Stimulated activated CD4-positive, alpha-beta T cell treated with anti-CD3 and anti-CD28 coated beads, Interleukin-4, amount 100 ng/mL, for 48 hours (primary cell): ENCODE data around the gene SLC30A10.
"Not testable (repeated sequence)": the region's sequence is repeated elsewhere in the genome, so short reads cannot be mapped to it uniquely, and the experiment has no call there.

Experiments
- DNase-seq, 2 donors: peaks; one replicate each; pipeline ENCODE4 v3.0.0-alpha.2; 2020; ENCODE audit warnings: low read depth in 2 of 2

SLC30A10 gene

DNA sequence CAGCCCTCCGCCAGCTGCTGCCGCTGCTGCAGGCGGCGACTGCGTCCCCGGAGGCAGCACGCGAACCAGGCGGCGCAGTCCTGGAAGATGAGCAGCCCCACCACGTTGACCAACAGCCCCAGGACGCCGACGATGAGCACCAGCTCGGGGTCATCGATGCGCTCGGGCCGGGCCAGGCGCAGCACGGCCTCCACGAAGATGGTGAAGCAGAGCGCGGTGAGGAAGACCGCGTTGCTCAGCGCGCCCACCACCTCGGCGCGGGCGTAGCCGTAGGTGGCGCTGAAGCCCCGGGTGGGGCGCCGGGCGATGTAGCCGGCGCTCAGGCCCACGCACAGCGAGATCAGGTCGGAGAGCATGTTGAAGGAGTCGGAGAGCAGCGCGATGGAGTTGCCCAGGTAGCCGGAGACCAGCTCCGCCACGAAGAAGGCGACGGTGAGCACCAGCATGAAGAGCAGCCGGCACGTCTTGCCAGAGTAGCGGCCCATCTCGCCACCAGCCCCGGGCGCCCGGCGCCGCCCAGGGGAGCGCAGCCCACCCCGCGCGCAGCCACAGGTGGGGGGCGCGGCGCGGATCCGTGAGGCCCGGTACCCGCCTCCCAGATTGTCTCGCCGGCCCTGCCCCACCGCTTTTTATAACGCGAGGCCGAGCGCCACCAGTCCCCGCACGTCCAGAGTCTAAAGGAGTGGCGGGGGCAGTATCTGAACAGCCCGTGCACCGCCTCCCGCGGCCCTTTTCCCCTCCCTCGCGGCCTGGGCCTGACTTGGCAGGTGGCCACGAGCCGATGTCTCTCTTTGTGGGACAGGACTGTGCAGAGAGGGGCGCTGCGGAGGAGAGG lies at the start of gene SLC30A10:
SLC30A10 (minus strand) TSS at position 602 of the 835 bp plus-strand sequence; CDS start at position 485, 117 bp downstream.
- no peak for DNase-seq

DNA sequence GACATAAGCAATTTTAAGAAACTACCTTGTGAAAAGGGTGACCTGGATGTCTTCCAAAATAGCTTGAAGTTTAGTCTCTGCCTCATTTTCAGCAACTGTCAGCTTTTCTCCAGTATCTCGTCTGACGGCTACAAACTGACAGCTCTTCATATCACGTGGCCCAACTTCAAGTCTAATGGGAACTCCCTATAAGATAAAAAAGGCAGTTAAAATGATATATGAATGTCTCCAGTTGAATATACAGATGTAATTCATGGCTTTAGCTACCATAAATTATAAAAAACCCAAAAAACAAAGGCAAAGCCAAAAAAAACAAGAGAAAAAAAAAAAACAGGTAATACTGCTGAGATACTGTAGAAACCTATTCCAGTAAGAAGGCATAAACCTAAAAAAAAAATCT lies 44.9 kb upstream of the SLC30A10 start:
- DNase-seq: no peak

DNA sequence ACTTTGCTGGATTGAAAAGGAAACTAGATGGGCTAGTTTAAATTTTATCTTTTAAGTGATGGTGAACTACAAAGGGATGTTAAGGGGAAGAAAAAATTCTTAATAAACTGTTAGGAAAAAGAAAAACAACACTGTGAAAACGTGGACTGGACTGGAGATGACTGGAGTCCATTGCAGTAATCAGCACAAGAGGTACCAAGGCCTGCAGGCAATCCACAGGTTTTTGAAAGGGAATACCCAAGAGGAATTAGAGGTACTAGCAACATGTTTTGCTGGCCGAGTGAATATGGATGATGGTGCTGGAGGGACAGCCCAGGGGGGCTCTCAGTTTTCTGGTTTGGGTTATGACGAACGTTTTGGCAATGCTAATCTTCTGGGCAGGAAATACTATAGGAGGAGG lies 39.0 kb upstream of the SLC30A10 start:
- no peak for DNase-seq

- DNase-seq: no peak
Measured at GRCh38 chr1:219966071-219966349, 37.7 kb upstream of the SLC30A10 start.

GRCh38 chr1:219965285-219966070 lies 37.1 kb upstream of the SLC30A10 start:
- no peak for DNase-seq

GRCh38 chr1:219963432-219963831 lies 35.1 kb upstream of the SLC30A10 start:
- no peak for DNase-seq

DNA sequence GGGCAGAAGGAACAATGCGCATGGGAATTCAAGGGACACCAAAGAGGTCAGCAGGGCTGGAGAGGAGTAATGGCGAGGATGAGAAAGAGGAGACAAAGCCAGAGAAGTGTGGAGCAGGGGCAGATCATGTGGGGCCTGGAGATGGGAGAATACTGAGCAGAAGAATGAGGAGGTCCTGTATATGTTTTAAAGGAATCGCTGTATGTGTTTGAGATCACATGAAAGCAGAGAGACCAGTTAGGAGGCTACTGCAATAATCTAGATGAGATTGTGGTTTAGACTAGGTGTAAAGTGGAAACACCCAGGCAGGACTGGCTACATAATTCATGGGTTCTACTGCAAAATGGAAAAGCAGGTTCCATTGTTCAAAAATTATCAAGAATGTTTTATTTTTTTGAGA lies 33.3 kb upstream of the SLC30A10 start:
- no peak for DNase-seq

- no peak for DNase-seq
Measured at GRCh38 chr1:219959540-219960203, 31.3 kb upstream of the SLC30A10 start.

DNA sequence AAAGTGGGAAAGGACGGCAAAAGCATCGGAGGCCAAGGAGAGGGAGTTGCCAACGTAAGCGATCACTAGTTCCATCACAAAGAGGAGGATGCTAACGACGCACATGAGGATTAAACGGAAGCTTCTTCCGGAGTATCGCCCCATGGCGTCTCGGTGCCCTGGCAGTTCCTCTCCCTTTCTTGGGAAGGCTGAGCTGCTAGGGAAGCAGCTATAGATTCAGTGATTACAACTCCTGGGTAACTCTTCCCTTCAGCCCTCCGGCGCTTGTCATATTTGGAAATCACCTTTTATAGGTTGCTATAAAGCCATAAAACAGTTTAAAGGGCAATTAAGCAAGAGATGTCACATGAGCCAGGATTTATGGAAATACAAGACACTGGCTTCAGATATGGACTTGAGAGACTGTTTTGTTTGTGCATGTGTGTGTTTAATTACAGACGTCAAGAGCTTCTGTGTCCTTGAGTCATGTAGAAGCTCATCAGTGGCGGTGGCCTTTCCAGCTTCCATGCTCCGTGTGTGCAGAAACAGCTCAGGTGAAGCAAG lies 30.6 kb upstream of the SLC30A10 start:
- DNase-seq: no peak

DNA sequence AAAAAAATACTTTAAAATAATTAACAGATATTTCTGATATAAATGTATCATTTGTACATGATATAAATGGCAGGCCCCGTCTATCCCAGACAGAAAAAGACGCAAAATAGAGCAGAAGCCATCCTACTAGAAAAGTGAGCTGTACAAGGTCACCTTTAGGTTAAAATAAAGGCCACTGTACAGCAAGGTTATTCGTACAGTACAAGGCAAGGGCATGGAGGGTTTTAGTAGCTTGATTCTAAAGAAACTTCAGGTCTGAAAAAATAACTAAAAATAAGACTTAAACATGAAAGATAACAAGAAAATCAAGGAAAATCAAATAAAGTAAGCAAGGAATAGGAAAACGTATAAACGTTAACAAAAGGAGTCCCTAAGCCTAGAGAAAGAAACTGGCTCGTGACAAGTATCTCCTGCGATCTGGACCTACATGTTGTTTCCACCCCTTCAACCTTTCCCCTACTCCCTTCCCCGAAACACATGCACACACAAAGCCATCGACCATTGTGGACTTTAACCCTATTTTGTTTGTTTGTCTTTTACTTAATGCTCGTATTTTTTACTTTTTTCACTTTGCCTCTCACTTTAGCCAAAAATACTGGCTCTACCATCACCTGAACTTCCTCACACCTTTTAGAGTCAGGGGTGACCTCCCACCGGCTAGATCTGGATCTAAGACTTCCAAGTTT lies 26.5 kb upstream of the SLC30A10 start:
- DNase-seq: no peak

- no peak for DNase-seq
Measured at GRCh38 chr1:219954052-219954451, 25.7 kb upstream of the SLC30A10 start.

DNA sequence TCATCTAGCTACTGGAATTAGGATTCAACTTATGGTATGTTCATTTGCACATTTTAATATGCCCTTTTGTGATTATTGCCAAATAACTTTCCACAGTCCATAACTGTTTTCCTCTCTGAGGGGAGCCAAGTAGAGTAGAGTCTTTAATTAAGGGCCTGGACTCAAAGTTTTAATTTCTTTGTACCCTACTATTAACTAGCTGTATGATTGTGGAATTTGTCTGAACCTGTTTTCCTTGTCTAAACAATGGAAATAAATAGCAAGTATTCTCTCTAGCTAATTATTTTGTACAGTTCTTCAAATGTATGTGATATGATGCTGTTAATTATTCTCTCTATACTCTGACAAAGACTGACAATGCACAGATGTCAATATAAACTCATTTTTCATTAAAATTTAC lies 24.0 kb upstream of the SLC30A10 start:
- no peak for DNase-seq

- not testable (repeated sequence) for DNase-seq
Measured at GRCh38 chr1:219949227-219949626, 20.9 kb upstream of the SLC30A10 start.

- DNase-seq: not testable (repeated sequence)
Measured at GRCh38 chr1:219948766-219949165, 20.4 kb upstream of the SLC30A10 start.

- no peak for DNase-seq
Measured at GRCh38 chr1:219945795-219946194, 17.4 kb upstream of the SLC30A10 start.

GRCh38 chr1:219941179-219942118 lies 13.1 kb upstream of the SLC30A10 start:
- no peak for DNase-seq

DNA sequence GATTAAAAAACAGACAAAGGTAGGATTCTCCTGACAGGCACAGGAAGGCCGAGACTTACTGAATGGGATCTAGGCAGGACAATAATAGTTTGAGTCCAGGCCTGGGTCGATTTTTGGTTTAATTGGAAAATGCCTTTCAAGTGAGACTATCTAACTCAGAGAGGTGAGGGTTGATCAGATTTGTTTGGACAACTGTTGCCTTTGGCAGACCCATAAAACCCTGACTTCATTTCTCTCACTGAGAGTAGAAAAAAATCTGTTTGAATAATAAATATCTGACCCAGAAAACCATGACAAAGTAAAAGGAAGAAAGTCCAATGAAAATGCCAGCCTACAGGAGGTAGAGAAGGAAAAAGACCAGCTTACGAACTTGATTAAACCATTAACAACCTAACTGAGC lies 12.3 kb upstream of the SLC30A10 start:
- DNase-seq: no peak

- no peak for DNase-seq
Measured at GRCh38 chr1:219938706-219939105, 10.3 kb upstream of the SLC30A10 start.

DNA sequence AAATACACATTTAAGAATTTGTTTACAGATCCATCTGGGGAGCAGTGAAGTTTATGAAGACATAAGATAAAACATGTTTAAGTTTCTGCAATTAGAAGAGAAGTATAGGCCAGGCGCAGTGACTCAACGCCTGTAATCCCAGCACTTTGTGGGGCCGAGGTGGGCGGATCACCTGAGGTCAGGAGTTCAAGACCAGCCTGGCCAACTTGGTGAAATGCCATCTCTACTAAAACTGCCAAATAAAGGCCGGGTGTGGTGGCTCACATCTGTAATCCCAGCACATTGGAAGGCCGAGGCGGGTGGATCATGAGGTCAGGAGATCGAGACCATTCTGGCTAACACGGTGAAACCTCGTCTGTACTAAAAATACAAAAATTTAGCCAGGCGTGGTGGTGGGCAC lies 5.4 kb upstream of the SLC30A10 start:
- not testable (repeated sequence) for DNase-seq

GRCh38 chr1:219931033-219931432 lies 2.7 kb upstream of the SLC30A10 start:
- no peak for DNase-seq

DNA sequence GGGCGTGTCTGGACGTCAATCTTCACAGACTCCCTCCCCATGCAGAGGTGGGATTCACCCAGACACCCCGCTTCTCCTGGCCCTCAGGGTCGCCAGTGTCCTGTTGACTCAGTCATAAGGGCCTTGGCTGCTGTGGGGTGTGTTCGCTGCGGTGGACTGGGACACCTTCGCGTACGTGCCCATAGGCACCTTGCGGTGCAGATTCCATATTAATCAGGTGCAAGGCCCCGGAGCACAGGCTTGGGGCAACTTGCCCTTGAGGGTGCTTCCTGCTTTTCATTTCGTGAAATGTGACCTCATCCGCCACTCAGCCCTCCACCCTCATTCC lies 398 bp upstream of the SLC30A10 start:
- no peak for DNase-seq
